Adrenal gland (tissue), 5 donors: Measurements from ENCODE around the gene EXOC3L1.

Experiments
- CTCF ChIP-seq, 6 experiments: fragments of 450-650 bp in 4 of 6; fragments of 200-600 bp in 2 of 6; sonication (generic) in 1 of 6; IDR thresholded peaks; 1 replicate in 5 of 6; 2 replicates in 1 of 6; pipeline versions ENCODE4 v1.5.1 to v1.8.0; 2016 to 2021; ENCODE audit warnings: antibody characterized with exemption in 6 of 6, mild to moderate bottlenecking in 2 of 6, moderate library complexity in 1 of 6
- POLR2A ChIP-seq, 2 donors: fragments of 450-650 bp; IDR thresholded peaks; one replicate each; pipeline ENCODE4 v1.6.1; 2017; ENCODE audit warnings: antibody characterized with exemption in 2 of 2, mild to moderate bottlenecking in 2 of 2, moderate library complexity in 1 of 2
- donor health status: DM: no; HTN: no; CAD: no.

DNA sequence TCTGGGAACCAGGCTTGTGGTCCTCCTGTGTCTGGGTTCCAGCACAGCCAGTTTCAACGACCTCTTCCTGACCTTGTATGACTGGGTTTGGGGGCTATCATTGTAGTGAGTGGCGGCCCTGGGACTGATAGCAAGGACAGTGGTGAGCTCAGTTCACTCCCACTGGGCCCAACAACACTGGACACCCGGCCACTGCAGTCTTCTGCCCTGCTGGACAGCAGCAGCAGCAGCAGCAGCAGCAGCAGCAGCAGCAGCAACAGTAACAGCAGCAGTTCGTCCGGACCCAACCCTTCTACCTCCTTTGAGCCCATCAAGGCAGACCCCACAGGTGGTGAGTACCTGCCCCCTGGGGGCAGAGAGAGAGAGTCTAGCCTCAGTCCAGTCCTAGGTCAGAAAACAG is 5.7 kb upstream of the EXOC3L1 start:
- TF ChIP-seq CTCF (IDR thresholded peaks at IDR 0.05) (no peak), POLR2A (IDR thresholded peaks at IDR 0.05) (no peak)
